IPS-NIHi7 (cell line): ENCODE measurements around the gene HYLS1.
"Not testable (repeated sequence)": the region's sequence is repeated elsewhere in the genome, so short reads cannot be mapped to it uniquely, and the experiment has no call there.

Source experiments
- DNase-seq: peaks from one replicate; pipeline ENCODE4 v3.0.0; 2012; ENCODE audit warnings: mixed read lengths; ENCODE audit errors: extremely low spot score

The HYLS1 gene, protein sequence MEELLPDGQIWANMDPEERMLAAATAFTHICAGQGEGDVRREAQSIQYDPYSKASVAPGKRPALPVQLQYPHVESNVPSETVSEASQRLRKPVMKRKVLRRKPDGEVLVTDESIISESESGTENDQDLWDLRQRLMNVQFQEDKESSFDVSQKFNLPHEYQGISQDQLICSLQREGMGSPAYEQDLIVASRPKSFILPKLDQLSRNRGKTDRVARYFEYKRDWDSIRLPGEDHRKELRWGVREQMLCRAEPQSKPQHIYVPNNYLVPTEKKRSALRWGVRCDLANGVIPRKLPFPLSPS

DNA sequence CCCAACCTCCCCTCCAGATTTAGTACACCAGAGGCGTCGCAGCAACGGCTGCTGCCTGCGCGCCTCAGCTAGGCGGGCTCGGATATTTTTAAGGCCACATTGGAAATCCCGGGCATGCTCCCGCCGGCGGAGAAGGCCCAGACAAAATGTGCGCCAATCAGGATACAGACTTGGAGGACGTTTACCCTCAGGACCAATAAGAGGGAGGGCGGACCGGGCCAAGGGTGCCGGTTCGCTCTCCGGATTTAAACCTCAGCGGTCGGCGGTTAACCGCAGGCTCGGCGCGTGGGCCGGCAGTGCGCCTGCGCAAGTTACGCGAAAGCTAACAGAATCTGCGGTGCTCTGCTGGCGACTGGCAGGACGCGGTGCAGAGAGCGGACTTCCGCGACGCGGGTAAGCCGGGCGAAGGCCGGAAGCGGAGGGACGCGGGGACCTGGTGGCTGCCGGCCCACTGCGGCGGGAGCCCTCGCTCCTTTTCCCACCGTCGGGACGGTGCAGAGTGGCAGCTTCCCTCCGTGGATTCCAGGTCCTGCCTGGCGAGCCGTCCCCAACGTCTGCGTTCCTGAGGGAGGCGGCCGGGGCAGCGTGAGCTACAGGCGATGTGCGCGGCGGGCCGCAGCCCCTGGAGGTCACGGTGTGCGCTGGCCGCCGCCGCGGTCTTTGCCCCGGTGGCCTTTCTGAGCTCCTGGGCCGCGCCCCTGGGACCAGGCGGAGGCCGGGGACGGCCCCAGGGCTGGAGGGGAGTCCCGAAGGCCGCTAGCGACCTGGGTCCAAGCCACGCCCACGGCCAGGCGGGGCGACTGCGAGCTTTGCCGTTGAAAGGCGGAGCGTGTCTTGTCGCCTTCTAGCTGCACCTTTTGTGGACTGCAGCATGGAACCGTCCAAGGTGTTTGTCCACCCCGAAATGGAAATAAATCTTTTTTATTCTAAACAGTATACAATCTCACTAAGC is at the start of gene HYLS1:
Gene HYLS1 (plus strand): TSS at position 296 of the 952 bp plus-strand sequence. CDS start 11,701 bp downstream, outside the sequence.
- DNase-seq: peak; percentile 89

DNA sequence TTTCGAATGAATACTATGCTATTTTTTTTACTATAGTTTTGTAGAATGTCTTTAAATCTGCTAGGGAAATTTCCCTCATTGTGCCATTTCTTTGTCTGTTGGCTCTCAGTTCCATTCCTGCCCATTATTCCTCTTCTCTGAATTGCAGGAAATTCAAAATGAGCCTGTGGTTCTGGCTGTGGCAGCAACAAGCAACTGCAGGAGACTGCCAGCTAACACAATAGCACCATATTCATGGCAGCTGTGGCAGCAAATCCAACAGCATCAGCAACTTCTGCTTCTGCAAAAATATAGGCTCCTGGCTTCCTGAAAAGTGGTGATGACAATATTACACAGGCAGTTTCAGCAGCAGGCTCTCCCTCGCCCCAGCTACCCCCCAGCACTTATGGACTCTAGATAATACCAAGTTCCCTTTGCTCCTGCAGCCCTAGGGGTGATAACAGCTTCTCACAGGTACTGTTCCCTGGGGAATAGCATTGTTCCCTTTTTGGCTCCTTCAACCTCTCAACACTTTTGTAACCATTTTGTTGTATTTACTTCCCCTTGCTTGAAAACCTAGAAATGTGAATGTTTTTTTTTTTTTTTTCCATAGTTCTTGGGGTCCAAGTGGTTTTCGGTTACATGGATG is 45.0 kb upstream of the HYLS1 start:
- no peak for DNase-seq

DNA sequence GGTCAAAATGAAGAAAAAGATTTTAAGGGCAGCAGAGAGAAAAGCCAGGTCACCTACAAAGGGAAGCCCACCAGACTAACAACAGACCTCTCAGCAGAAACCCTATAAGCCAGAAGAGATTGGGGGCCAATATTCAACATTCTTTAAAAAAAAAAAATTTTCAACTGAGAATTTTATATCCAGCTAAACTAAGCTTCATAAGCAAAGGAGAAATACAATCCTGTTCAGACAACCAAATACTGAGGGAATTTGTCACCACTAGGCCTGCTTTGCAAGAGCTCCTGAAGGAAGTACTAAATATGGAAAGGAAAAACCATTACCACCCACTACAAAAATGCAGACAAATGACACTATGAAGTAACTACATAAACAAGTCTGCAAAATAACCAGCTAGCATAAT is 41.3 kb upstream of the HYLS1 start:
- no peak for DNase-seq

DNA sequence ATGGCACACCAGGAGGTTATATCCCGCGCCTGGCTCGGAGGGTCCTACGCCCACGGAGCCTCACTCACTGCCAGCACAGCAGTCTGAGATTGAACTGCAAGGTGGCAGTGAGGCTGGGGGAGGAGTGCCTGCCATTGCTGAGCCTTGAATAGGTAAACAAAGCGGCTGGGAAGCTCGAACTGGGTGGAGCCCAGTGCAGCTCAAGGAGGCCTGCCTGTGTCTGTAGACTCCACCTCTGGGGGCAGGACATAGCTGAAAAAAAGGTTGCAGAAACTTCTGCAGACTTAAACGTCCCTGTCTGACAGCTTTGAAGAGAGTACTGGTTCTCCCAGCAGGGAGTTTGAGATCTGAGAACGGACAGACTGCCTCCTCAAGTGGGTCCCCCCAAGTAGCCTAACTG is 29.8 kb upstream of the HYLS1 start:
- DNase-seq: not testable (repeated sequence)

DNA sequence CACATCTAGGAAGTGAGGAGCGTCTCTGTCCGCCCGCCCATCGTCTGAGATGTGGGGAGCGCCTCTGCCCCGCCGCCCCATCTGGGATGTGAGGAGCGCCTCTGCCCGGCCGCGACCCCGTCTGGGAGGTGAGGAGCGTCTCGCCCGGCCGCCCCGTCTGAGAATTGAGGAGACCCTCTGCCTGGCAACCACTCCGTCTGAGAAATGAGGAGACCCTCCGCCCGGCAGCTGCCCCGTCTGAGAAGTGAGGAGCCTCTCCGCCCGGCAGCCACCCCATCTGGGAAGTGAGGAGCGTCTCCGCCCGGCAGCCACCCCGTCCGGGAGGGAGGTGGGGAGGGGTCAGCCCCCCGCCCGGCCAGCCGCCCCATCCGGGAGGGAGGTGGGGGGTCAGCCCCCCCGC is 24.7 kb upstream of the HYLS1 start:
- not testable (repeated sequence) for DNase-seq

GRCh38 chr11:125865354-125865753 is 22.1 kb upstream of the HYLS1 start:
- not testable (repeated sequence) for DNase-seq

DNA sequence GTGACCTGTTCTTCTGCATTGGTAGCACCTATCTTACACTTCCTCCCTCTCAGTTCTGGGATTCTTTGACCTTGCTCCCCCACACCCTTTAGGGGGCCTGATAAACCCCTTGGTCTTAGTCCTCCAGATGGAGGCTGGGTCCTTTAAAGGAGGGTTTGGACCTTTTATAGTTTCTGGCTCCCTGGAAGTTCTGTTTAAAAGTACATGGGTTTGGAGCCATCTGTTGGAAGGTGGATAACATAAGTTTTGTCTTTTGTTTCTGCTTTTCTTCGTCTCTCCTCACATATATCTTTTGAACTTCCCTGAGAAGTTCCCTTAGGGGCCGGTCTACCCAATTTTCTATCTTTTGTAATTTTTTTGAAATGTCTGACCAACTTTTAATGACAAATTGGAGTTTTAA is 17.9 kb upstream of the HYLS1 start:
- DNase-seq: no peak

- DNase-seq: peak; percentile 70
Measured at GRCh38 chr11:125871391-125872137, 15.9 kb upstream of the HYLS1 start.

DNA sequence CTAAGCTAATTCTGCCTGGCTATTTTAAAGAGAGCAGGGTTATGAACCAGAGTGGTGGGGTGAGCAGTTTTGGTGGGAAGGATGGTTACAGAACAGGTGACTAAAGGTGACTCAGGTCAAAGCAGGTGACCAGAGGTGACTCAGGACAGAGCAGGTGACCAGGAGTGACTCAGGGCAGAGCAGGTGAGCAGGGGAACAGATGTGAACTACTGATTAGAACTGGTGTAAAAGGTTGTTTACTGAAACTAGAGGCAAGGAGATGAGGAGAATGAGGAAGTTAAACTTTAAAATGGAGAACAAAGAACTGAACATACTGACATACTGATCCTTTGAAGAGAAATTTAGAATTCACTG is 15.4 kb upstream of the HYLS1 start:
- DNase-seq: no peak

GRCh38 chr11:125873881-125874555 is 13.4 kb upstream of the HYLS1 start:
- DNase-seq: no peak

- peak; percentile 67 for DNase-seq
Measured at GRCh38 chr11:125874556-125875124, 12.8 kb upstream of the HYLS1 start.

DNA sequence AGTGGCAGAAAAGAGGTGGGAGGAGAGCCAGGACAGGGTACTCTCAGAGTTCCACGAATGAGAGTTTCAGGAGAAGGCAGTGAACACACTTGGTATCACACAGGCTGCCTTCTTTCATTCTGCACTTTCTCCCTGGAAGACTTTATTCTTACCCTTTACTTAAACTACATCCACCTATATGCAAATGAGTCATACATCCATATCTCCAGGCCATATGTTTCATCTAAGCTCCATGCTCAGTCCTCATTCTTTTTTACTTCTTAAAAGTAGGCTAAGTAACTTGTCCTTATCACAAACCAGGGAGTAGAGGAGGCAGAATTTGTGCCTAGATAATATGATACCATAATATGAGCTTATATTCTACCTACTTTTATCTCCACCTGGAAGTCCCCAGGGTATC is 6.2 kb upstream of the HYLS1 start:
- DNase-seq: no peak

GRCh38 chr11:125883375-125883774 is 4.1 kb upstream of the HYLS1 start:
- DNase-seq: no peak

DNA sequence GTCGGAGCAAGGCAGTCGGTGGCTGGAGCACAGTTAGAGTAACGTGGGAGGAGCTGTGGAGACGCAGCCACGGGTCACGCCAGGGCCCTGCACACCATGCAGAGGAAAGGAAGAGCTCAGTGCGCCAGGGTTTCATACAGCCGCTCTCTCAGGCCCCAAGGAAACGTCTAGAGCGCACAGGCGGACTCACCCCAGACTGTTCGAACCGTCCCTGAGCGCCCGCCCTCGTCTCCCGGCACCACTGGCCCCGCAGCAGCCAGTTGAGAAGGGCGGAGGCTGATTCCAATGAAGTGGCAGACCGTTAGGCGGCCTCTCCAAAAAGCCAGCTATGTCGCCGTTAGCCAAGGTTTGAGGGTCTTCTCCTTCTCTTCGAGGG is 483 bp upstream of the HYLS1 start:
- DNase-seq: no peak

DNA sequence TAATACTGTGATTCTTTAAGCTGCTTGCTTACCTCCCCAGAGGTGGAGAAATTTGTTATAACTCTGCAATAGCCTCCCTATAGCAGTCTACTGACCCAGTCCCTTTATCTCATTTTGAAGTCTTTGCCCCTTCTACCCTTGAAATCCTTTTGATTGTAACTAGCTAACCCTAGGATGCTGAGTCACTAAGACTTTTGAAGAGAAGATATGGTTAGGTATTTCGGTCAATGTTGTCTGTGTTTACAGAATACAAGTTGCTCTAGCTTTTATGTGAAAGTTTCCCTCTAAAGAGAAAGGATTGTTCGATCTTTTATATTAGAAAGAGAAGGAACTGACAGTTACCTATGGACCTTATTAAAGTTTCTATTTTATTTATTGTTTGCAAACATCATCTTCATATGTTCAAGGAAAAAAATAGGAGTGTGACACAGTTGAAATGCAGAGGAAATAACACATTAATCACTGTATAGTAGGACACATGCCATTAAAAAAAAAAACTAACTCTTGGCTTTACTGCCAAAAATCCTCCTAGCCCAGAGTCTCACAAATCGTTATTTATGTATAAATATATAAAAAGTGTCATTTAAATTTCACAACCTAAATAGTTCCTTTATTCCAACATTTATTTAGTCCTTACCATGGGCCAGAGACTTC is 3.1 kb downstream of the HYLS1 start:
- DNase-seq: no peak

- no peak for DNase-seq
Measured at GRCh38 chr11:125892071-125892470, 4.6 kb downstream of the HYLS1 start.

- no peak for DNase-seq
Measured at GRCh38 chr11:125892994-125893393, 5.5 kb downstream of the HYLS1 start.

- DNase-seq: no peak
Measured at GRCh38 chr11:125901872-125902271, 14.4 kb downstream of the HYLS1 start.

GRCh38 chr11:125902277-125902926 is 14.9 kb downstream of the HYLS1 start:
- DNase-seq: no peak
